ENCODE data around the gene GOLGA6D.
A peak's percentile ranks its signal among the peaks of the same experiment; 100 is the strongest.
"Not testable (repeated sequence)": the region's sequence is repeated elsewhere in the genome, so short reads cannot be mapped to it uniquely, and the experiment has no call there.

The GOLGA6D gene

DNA sequence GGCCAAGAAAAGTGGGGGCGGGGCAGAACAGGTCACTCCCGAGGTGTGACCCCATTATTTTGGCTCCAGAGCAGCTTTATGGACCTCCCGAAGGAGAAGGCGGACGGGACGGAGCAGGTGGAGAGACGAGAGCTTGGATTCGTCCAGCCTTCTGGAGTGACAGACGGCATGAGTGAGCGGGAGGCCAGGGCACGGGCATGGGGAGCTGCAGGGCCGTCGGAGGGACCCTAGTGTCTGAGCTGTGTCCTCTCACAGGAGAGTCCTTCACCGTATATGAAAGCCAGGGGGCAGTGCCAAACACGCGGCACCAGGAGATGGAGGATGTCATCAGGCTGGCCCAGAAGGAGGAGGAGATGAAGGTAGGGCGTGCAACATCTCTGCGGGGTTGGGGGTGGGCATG lies 11.0 kb downstream of the GOLGA6D start:
- not testable (repeated sequence) for DNase-seq (ENCODE audit: low spot score)

DNA sequence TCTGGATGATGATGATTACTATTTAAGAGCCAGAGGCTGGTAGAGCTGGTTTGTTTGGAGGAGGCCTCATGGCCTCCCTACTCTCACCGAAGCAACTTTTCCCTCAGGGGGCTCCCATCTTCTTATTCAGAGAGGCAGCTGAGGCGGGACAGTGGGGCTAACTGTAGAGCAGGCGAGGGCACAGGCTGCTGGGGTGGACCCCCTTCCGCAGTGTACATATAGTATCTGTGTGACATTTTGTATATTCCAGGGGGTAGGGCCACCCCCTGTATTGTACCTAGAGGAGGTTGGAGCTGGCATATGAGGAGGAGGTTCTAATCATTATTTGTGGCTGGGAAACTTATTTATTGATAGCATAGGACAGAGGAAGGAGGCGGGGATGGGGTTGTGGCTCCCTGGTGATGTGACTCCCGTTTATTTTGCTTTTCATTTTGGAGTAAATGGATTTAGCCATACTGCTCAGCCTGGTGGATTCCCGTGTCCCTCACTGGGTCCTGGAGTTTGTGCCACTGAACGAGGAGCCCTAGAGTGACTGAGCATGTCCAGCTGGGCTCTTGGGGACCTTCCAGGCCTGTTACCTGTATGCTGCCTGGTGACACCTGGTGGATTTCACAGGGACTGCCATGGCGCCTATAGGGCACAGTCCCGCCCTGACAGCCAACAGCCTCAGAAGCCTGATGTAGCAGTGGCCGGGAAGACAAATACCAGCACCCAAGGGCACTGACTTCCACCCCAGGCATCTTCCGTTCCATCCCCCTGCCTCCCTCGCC lies 16.1 kb downstream of the GOLGA6D start:
- DNase-seq (ENCODE audit: low spot score), result not testable (repeated sequence)

DNA sequence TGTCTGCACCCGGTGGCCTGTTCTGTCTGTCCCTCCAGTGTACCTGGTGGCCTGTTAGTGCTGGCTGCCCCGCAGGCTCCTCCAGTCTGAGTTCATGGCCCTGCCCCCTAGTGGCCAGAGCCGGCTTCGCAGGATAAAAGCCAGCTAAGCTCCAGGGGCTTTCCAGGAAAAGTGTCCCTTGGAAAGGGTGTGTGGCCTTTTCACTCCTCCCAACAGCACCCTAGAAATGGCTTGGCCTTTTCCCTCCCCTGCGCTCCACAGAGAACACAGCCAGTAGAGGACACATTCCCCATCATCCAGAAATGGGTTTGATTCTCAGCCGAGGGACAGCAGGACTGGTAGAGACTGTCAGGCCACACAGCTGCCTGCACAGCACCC lies 16.7 kb downstream of the GOLGA6D start:
- DNase-seq (ENCODE audit: low spot score), result not testable (repeated sequence)

DNA sequence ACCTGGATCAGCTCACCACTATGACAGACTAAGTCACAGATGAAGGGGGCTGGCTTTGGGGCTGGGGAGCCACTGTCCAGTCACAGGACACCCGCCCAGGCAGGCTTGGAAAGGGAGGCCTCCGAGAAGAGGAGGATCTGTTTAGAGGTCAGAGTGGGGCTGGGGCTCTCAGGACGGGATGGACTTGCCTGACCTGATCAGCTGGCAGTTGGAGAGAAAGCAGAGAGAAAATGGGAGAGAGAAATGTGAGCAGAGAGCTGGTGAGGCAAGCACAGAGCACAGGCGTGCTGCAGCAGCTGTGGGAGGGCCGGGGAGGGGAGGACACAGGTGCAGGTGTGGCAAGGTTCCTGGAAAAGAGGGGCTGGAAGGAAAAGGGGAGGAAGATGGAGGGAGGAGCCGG lies 17.4 kb downstream of the GOLGA6D start:
- DNase-seq (ENCODE audit: low spot score), result not testable (repeated sequence)

DNA sequence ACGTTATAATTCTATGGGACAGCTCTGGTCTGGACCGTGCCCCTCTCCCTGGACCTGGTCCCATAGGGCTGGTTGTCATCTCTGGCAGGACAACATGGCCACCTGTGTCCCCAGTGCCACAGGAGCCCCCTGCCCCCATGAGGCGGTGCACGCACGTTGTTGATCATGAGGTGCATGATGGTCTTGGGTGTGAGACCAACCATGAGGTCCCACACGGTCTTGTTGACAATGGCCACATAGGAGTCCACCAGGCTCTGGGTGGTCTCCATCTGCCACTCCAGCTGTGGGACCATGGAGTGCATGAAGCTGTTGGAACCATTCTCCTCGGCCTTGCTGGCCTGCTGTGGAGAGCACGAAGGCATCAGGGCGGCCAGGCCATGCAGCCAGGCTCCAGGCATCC lies 19.7 kb downstream of the GOLGA6D start:
- DNase-seq (ENCODE audit: low spot score), result no peak

DNA sequence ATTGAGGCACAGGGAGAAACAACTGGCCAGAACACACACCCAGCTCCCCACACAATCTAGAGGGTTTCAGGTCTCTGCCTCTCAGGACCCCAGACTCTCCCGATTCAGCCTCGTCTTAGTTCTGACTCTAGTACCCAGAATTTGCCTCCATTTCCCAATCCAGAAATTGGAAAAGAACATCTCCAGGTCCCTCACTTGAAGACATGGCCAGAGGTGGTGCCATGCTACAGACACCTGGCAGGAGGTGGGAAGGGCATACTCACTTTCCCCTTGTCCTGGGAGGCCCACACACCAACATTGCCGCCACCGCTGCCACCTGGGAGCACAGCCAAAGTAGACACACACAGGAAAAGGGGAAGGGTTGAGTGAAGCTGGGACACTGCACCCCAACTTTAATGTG lies 20.1 kb downstream of the GOLGA6D start:
- DNase-seq (ENCODE audit: low spot score), result not testable (repeated sequence)

DNA sequence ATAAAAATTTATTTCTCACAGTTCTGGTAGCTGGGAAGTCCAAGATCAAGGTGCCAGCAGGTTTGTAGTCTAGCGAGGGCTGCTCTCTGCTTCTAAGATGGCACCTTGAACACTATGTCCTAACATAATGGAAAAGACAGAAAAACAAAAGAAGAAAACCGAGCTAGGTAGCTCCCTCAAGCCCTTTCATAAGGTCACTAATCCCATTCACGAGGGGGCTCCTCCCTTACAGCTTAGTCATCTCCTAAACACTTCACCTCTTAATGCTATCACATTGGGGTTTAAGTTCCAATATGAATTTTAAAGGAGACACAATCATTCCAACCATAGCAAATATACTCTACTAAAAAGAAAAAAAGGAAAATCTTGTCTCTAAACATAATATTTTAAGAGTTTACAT lies 23.6 kb downstream of the GOLGA6D start:
- DNase-seq (ENCODE audit: low spot score), result no peak

DNA sequence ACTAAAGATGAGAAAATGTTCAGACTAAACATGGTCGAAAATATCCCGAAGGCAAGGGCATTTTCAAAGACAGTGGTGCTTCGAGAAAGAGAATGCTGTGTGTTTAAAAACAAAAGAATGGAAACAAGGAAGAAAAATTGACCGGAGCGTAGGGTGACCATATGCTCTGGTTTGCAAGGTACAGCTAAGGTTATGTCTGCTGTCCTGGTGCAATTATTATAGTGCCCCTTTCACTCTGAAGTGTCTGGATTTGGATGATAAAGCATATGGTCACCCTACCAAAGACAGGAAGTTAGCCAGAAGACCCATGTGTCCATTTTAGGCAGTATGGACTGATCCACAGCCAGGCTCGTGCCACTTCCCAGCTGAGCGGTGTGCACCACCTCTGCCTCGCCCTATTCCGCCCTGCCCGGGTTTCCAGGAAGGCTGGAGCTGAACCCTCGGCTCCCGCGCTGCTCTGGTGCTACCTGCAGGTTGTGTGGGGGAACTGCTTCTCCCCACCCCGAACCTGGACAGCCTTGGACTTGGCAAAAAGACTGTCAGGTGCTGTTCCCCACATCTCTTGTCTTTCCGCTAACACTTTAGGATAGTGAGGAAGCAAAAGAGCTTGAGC lies 25.2 kb downstream of the GOLGA6D start:
- DNase-seq (ENCODE audit: low spot score), result peak; percentile 29

DNA sequence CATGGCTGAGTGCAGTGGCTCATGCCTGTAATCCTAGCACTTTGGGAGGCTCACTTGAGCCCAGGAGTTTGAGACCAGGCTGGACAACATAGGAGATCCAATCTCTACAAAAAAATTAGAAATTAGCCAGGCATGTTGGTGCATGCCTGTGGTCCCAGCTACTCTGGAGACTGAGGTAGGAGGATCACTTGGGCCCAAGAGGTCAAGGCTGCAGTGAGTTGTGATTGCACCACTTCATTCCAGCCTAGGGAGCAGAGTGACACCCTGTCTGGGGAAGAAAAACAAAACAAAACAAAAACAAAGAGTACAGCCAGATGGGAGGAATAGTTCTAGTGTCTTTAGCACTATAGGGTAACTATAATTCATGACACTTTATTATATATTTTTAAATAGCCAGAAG lies 27.1 kb downstream of the GOLGA6D start:
- DNase-seq (ENCODE audit: low spot score), result no peak

DNA sequence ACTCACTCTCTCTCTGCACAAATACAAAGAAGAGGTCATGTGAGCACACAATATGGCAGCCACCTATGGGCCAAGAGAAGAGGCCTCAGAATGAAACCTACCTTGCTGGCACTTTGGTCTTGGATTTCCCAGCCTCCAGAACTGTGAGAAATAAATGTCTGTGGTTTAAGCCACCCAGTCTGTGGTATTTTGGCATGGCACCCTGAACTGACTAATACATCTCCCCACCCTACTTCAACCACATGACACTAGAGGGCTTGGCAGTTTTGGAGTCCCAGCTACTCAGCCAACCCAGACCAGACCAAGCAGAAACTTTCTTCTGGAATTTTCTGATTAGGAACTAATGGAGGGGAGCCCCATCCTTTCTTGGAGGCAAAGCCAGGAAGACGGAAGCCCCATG lies 29.9 kb downstream of the GOLGA6D start:
- DNase-seq (ENCODE audit: low spot score), result not testable (repeated sequence)

DNA sequence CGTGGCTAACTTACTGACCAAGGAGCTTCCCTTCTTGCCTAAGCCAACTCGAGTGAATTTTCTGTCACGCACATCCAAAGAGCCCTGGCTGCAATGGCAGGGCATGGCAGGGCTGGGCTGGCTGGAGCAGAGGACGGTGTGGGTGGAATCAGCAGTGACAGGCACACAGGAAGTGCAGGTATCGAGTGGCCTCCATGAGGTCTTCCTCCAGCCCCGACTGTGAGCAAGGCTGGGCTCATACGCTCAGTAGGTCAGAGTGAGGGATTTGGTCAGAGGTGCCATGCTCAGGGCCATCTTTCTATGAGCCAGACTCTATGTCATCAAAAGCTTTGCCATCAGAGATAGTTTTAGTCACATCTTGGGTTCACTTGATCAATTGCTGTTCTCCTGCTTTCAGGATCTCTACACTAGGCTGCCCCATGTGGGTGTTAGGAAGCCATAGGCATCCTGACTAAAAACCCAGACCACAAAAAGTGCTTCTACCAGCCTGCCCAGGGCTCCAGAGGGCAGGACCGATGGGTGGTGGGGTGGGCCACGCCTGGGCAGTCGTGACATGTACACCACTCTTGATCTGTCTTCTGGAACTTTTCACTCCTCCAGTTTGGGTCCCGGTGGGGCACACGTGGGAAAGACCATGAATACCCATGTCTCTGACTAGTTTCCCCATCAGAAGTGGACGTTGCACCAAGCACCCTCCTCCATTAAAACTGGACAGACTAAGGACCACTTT lies 30.6 kb downstream of the GOLGA6D start:
- DNase-seq (ENCODE audit: low spot score), result no peak

DNA sequence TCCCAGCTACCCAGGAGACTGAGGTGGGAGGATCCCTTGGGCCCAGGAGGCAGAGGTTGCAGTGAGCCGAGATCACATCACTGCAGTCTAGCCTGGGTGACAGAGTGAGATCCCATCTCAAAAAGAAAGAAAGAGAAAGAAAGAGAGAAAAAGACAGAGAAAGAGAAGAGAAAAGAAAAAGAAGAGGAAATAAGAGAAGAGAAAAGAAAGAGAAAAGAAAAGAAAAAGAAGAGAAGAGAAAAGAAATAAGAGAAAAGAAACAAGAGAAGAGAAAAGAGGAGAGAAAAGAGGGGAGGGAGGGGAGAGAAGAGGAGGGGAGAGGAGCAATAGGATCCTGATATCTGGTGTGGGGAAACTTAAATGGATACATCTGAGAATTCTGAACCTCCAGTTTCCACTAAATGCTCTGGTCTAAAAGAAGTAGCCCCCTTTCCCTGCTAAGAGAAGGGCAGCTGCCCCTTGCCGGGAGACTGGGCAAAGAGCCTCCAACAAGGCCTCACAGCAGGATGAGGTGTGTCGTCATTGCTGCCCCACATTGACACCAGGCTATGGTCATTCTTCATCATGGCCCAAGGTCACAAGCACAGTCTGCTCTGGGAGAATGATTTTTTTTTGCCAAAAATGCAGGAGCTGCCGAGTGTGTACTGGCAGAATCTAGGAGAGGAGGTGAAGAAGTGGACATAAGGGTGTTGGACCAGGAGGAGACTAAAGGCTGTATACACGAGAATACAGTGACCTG lies 32.1 kb downstream of the GOLGA6D start:
- no peak for DNase-seq (ENCODE audit: low spot score)

DNA sequence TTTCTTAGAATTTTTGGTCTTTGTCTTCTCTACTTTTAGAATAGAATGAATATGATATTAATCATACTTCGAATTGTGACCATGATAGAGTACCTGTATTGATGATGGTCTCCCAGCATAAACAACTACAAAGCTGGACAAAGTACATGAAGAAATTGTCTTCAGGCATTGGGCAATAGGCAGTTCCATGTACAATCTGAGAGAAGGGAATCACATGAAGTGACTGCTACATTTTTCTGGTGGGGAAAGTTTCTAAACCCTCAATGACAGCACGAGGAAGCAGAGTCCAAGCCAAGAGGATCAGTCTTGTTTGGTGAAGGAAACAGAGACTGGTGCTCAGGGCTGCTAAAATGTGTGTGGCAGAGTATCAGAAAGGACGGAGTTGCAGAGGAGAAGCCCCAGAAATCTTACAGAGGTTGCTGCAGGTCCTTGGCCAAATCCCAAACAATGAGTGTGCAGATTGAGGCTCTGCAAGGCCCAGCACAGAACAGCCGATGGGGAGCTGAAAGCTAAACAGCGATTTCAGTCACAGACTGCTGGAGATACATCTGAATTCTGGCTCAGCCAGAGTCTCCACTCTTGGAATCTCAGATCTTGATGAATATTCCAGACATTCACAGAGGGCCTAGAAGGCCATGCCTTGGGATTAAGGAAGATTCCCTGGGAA lies 36.7 kb downstream of the GOLGA6D start:
- not testable (repeated sequence) for DNase-seq (ENCODE audit: low spot score)

DNA sequence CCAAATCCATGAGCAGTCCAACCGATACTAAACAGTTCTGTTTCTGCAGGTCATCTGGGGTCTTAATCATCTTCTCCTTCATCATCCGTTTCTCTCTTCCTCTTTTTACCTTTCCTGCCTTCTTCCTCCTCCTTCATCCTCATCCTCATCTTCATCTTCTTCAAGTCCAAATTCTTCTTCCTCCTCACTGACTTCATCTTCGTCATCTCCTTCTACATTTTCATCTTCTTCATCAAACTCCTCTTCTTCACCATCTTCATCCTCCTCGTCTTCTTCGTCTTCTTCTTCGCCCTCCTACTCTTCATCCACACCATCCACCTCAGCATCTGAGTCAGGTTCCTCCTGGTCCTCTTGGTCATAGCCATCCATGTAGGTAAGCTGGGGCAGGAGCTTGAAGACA lies 39.1 kb downstream of the GOLGA6D start:
- DNase-seq (ENCODE audit: low spot score), result no peak

DNA sequence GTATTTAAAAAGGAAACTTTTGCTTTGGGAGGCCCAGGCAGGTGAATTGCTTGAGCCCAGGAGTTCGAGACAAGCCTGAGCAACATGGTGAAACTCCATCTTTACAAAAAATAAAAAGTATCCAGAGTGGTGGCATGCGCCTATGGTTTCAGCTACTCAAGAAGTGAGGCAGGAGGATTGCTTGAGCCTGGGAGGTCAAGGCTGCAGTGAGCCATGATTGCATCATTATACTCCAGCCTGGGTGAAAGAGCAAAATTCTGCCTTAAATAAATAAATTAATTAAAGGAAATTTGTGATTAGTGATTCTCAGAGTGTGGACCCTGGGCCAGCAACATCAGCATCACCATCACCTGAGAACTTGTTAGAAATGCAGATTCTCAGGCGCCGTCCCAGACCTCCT lies 43.3 kb downstream of the GOLGA6D start:
- no peak for DNase-seq (ENCODE audit: low spot score)

DNA sequence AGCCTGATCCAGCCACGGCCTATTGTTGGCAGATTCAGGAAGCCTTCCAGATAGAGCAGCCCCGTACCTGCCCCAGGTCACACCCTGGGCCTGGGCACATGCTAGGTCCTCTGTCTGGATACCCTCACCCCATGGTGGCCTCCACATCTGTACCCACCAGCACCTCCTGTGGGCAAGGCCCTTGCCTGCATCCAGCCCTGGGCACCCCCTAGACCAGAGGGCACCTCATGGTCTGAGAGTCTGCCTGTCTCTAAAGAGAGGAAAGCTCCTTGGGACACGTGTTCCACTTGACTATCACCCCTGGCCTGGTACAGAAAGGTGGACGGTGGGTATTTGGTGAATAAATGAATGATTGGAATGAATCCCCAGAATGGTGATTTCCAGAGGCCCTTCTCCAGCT lies 44.4 kb downstream of the GOLGA6D start:
- no peak for DNase-seq (ENCODE audit: low spot score)

DNA sequence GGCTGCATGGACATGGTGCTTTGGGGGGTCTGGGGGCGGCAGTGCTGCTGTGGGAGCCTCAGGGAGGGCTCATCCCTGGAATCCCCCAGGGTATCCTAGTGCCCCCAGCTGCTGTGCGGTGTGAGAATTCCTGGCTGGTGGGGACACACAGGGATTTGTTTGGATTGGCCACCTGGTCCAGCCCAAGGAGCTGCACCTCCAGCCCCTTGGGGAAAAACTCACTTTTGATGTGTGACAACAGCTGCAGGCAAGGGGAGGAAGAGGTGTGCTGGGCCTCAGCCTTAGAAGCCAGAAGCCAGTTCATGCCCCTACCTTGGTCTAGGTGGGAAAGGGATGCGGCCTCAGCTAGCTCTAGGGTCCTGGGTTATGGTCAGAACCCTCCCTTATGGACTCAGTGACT lies 44.9 kb downstream of the GOLGA6D start:
- DNase-seq (ENCODE audit: low spot score), result no peak

DNA sequence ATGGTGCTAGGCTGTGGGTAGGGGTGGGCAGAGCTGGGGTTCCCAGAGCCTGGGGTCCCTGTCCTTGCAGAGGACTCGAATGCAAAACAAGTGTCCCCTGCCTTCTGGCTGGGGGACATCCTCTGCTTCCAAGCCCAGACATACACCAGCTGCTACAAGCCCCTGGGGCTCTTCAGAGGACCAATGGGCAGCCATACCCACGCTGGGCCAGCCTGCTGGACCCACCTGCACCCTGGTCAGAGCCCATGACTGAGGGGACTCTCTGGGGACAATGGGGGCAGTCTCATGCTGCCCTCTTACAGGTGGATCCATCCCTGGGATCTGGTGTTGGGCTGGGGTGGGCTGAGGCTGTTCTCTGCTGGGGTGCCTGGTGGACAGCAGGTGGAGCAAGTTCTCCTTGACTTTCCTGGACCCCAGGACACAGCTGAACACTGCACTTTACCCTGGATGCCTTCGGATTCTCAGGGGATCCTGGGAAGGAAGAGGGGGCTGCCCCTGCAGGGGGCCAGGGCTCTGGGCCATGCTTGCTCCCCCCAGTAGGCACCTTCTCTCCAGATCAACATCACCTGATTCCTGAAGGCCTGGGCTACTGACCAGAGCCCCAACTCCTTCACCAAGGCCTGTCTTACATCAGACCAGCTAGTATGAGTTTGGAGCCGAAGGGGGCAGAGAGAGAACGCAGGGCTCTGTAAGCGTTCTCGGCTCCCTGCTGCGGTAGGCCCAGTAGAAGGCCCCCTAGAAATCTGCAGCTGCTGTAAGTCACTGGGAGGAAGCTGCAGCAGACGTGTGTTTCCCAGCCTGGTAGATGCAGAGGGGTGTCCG lies 46.1 kb downstream of the GOLGA6D start:
- no peak for DNase-seq (ENCODE audit: low spot score)

DNA sequence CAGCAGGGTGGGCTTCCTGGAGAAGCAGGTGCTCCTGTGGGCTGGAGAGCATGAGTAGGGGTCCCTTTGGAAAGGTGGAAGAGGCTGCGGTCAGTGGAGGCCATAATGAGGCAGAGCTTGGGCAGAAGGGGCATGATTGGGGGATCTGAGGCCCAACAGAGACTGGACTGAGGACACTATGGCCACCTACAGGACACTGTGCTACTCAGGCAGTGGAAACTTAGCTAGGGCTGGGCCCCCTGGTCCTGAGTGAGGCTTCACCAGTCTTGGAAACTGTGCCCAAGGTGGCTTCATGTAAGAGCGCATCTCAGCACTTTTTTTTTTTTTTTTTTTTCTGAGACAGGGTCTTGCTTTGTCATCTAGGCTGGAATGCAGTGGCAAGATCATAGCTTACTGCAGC lies 46.9 kb downstream of the GOLGA6D start:
- no peak for DNase-seq (ENCODE audit: low spot score)

DNA sequence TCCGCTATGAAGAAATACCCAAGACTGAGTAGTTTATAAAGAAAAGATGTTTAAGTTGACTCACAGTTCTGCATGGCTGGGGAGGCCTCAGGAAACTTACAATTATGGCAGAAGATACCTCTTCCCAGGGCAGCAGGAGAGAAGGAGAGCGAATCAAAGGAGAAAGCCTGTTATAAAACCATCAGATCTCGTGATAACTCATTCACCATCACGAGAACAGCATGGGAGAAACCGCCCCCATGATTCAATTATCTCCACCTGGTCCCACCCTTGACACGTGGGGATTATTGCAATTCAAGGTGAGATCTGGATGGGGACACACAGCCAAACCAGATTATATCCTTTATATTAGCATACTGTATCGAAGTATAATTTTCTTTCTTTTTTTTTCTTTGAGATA lies 49.5 kb downstream of the GOLGA6D start:
- DNase-seq (ENCODE audit: low spot score), result not testable (repeated sequence)

Data from kidney capillary endothelial cell (primary cell).